HUES48 (cell line): ENCODE measurements around the gene TREX2.

Experiments used
- H3K27ac ChIP-seq: one replicate; pipeline ENCODE4 v1.7.0; 2013; ENCODE audit warnings: low read depth, low read length, inconsistent platforms
- H3K27me3 ChIP-seq: 2 replicates; pipeline ENCODE4 v1.6.1; 2013; ENCODE audit warnings: mild to moderate bottlenecking, low read length; ENCODE audit not compliant: control insufficient read depth, insufficient read depth
- H3K36me3 ChIP-seq: 2 replicates; pipeline ENCODE4 v1.6.1; 2013; ENCODE audit warnings: low read length; ENCODE audit not compliant: control insufficient read depth, insufficient read depth
- H3K4me1 ChIP-seq: 2 replicates; pipeline ENCODE4 v1.6.1; 2013; ENCODE audit warnings: mild to moderate bottlenecking, low read length; ENCODE audit not compliant: control insufficient read depth, insufficient read depth
- H3K4me3 ChIP-seq: 2 replicates; pipeline ENCODE4 v1.5.1; 2013; ENCODE audit warnings: mild to moderate bottlenecking, low read depth, low read length
- H3K9ac ChIP-seq: 2 replicates; pipeline ENCODE4 v1.6.1; 2013; ENCODE audit warnings: mild to moderate bottlenecking, low read depth, low read length, moderate library complexity
- H3K9me3 ChIP-seq: 2 replicates; pipeline ENCODE4 v1.6.1; 2013; ENCODE audit warnings: low read length; ENCODE audit not compliant: control insufficient read depth, insufficient read depth

Gene TREX2

GRCh38 chrX:153444333-153445011, 1.4 kb downstream of the TREX2 start:
- Histone ChIP-seq H3K9ac (no peak overlapping the region), H3K36me3 (no peaks in the 10 kb centered on the region), H3K4me1 (no peaks in the 10 kb centered on the region), H3K4me3 (no peak overlapping the region), H3K9me3 (peaks cover 42% of the 10 kb centered on the region), H3K27me3 (no peaks in the 10 kb centered on the region), H3K27ac (no peak overlapping the region)

- Histone ChIP-seq H3K27me3 (no peaks in the 10 kb centered on the region), H3K27ac (no peak overlapping the region), H3K4me1 (no peaks in the 10 kb centered on the region), H3K9ac (no peak overlapping the region), H3K4me3 (no peak overlapping the region), H3K36me3 (no peaks in the 10 kb centered on the region), H3K9me3 (peaks cover 42% of the 10 kb centered on the region)
Observed at GRCh38 chrX:153443476-153444332, 2.2 kb downstream of the TREX2 start.

GRCh38 chrX:153442463-153442862, 3.4 kb downstream of the TREX2 start:
- H3K27ac ChIP-seq, result no peak overlapping the region

GRCh38 chrX:153441981-153442380, 3.9 kb downstream of the TREX2 start:
- H3K27me3 ChIP-seq, result no peaks in the 10 kb centered on the region
- H3K9me3 ChIP-seq, result peaks cover 42% of the 10 kb centered on the region
- no peaks in the 10 kb centered on the region for H3K4me1 ChIP-seq
- no peak overlapping the region for H3K4me3 ChIP-seq
- no peaks in the 10 kb centered on the region for H3K36me3 ChIP-seq
- H3K9ac ChIP-seq, result no peak overlapping the region
- no peak overlapping the region for H3K27ac ChIP-seq

More at GRCh38 chrX:153442463-153442862, 3.4 kb downstream of the TREX2 start:
- H3K36me3 ChIP-seq, result no peaks in the 10 kb centered on the region
- H3K4me3 ChIP-seq, result no peak overlapping the region
- H3K27me3 ChIP-seq, result no peaks in the 10 kb centered on the region
- peaks cover 45% of the 10 kb centered on the region for H3K9me3 ChIP-seq
- H3K4me1 ChIP-seq, result no peaks in the 10 kb centered on the region
- no peak overlapping the region for H3K9ac ChIP-seq

GRCh38 chrX:153441296-153441695, 4.6 kb downstream of the TREX2 start:
- Histone ChIP-seq H3K36me3 (no peaks in the 10 kb centered on the region), H3K4me1 (no peaks in the 10 kb centered on the region), H3K4me3 (no peak overlapping the region), H3K27me3 (no peaks in the 10 kb centered on the region), H3K9ac (no peak overlapping the region), H3K9me3 (peaks cover 48% of the 10 kb centered on the region), H3K27ac (no peak overlapping the region)

- Histone ChIP-seq H3K27me3 (no peaks in the 10 kb centered on the region), H3K9ac (no peak overlapping the region), H3K27ac (no peak overlapping the region), H3K4me3 (no peak overlapping the region), H3K36me3 (no peaks in the 10 kb centered on the region), H3K9me3 (peaks cover 50% of the 10 kb centered on the region), H3K4me1 (no peaks in the 10 kb centered on the region)
Observed at GRCh38 chrX:153440556-153441135, 5.2 kb downstream of the TREX2 start.

- Histone ChIP-seq H3K4me3 (no peak overlapping the region), H3K27ac (no peak overlapping the region), H3K36me3 (no peaks in the 10 kb centered on the region), H3K27me3 (no peaks in the 10 kb centered on the region), H3K9ac (no peak overlapping the region), H3K9me3 (peaks cover 52% of the 10 kb centered on the region), H3K4me1 (no peaks in the 10 kb centered on the region)
Observed at GRCh38 chrX:153439977-153440376, 5.9 kb downstream of the TREX2 start.

- Histone ChIP-seq H3K4me1 (no peaks in the 10 kb centered on the region), H3K27ac (no peak overlapping the region), H3K27me3 (no peaks in the 10 kb centered on the region), H3K4me3 (no peak overlapping the region), H3K9me3 (peaks cover 40% of the 10 kb centered on the region), H3K9ac (no peak overlapping the region), H3K36me3 (no peaks in the 10 kb centered on the region)
Observed at GRCh38 chrX:153438532-153438931, 7.3 kb downstream of the TREX2 start.

- Histone ChIP-seq H3K27me3 (no peaks in the 10 kb centered on the region), H3K36me3 (no peaks in the 10 kb centered on the region), H3K9ac (no peak overlapping the region), H3K9me3 (peaks cover 38% of the 10 kb centered on the region), H3K27ac (no peak overlapping the region), H3K4me3 (no peak overlapping the region), H3K4me1 (no peaks in the 10 kb centered on the region)
Observed at GRCh38 chrX:153435845-153436244, 10.0 kb downstream of the TREX2 start.

- H3K4me3 ChIP-seq, result no peak overlapping the region
- no peak overlapping the region for H3K9ac ChIP-seq
- H3K27me3 ChIP-seq, result no peaks in the 10 kb centered on the region
- no peak overlapping the region for H3K27ac ChIP-seq
- peaks cover 37% of the 10 kb centered on the region for H3K9me3 ChIP-seq
- H3K36me3 ChIP-seq, result no peaks in the 10 kb centered on the region
- no peaks in the 10 kb centered on the region for H3K4me1 ChIP-seq
Observed at GRCh38 chrX:153434801-153435200, 11.1 kb downstream of the TREX2 start.

- Histone ChIP-seq H3K9me3 (peaks cover 32% of the 10 kb centered on the region), H3K27ac (no peak overlapping the region), H3K4me1 (no peaks in the 10 kb centered on the region), H3K27me3 (no peaks in the 10 kb centered on the region), H3K4me3 (no peak overlapping the region), H3K36me3 (no peaks in the 10 kb centered on the region), H3K9ac (no peak overlapping the region)
Observed at GRCh38 chrX:153433781-153434285, 12.0 kb downstream of the TREX2 start.
